GM18867 (cell line): Measurements from ENCODE around the gene PRICKLE1.

ENCODE experiments used
- ATAC-seq: cut with Tn5 transposase; IDR thresholded peaks from one replicate; pipeline ENCODE4 v1.9.1; 2021; ENCODE audit warnings: mild to moderate bottlenecking, moderate library complexity; ENCODE audit not compliant: unreplicated experiment

Gene PRICKLE1

DNA sequence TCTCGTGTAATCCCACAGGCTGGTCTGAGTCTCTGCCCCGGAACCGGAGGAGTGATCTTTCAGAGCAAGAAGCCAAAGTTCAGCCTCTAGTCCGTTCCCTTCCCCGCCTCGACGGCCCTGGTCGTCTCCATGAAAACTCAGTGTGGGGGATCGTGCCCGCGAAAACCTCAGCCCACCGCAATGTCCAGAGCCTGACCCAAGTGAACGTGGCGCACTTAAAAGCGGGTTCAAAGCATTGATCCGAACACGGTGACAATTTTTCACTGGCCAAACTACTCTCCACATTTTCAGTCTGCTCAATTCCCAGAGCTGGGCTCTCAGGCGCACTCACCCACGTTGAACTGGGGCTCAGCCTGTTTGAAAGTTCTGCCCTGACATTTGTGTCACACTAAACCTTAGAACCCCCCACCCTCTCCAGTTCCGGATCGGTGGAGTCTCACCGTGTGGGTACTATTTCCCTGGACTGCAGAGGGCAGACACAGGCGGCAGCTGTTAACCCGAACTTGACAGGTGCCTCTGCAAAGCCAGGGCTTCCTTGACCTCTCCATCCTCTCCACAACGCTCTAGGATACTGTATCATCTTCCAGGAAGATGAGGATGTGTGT is 886 bp upstream of the PRICKLE1 start:
- ATAC-seq, result peak; percentile 34

DNA sequence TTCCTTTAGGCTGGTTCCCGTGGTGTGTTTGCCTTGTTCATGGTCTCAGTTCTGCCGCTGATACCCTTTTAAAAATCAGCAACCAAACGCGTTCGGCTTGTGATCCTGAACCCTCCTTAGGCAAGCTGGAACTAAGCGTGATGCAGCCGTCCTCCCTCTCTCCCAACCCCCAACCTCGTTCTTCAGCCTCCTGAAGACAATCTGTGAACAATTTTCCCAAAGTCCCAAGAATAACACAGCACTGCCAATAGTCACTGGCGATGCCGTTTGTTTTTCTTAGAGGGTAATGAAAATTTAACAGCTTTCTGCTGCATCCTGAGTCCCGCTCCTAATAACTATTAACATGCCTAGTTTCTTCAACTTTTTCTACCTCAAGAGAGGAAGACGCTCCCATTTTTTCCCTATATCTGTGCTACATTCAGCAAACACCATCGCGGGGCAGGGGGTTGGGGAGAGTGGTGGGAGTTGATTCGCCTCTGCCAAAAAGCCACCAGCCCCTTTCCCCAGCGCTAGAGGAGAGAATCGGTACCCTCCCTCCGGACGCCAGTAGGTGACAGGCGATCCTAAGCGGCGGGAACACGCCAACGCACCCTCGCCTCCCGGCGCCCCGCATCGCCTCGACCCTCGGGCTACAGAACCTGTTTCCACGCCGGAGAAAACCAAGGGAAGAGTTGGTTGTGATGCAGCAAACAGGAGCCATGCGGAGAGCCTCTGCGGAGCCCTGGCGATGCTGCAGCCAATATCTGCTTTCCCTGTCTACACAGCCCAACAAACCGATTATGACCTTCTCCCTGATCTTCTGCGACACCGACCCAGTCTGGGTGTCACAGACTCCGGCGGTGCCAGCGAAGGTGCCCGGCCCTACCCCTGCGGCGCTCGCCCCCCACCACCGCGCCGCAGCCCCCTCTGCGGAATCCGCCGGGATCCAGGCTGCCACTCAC is 752 bp downstream of the PRICKLE1 start:
- peak; percentile 31 for ATAC-seq

DNA sequence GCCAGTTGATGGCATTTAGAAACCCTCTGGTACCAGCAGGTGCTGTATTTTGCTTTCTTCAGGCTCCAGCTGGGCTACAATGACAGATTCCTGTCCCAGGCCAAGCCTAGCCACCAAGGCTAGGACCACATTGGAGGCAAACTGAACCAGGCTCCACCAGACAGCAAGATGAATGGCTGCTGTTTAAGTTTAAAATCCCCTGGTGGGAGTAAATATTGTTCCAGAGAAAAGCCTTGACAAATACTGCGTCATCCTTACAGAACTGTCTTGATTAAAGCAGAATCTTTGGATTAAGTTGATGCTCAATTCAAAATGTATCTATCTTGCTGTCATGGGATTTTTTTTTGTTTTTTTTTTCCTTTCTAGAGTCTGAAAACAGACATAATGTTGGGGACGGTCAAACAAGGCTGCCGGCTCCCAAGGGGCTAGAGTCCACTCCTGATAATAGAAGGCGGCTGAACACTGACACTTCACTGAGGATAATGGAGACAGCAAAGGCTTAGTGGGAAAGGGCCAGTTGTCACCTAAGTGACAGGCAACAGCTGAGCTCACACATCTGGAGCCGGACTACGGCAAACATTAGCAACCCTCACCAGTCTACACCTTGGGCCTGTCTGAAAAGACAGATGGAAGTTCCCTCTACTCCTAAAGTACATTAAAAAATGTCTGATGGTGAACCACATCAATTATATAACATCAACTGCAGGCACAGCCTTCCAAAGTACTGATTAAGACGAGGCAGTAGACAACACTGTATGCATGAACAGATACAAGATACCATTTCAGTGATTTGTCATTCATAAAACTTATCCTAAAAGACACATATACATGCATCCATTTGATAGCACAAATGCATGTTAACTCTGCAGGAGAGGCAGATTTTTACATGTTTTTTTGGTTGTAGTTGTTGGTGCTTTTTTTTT is 1.7 kb downstream of the PRICKLE1 start:
- ATAC-seq, result no peak

DNA sequence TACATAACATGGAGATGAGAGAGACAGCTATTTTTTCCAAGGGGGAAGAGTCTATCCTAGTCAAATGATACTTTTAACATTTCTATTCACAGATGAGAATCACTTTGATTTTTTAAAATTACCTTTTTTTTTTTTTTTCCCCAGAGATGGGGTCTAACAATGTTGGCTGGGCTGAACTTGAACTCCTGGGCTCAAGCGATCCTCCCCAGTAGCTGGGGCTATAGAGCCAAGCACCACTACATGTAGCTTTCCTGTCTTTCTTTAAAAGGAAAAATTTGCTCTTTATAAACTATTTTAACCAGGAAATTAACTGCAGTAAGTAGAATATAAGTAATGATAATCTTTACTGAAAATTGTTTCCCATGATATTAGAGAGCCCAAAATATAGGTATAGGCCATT is 3.3 kb downstream of the PRICKLE1 start:
- no peak for ATAC-seq

DNA sequence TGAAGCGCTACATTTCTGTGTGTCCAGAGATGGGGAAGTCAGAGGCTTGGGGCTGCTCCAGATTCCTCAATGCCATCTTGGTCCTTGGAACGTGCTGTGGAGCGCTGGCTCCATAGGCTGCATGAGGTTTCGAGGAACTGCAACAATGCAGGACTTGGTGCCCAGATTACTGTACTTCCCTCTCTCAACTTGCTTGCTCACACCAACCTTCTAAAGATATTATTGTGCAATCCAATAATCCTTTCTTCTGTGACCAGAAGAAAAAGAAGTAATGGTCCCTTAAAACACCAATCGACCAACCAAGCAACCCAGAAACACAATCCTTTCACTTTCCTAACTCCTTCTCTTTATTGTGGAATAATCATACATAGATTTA is 3.7 kb downstream of the PRICKLE1 start:
- no peak for ATAC-seq

DNA sequence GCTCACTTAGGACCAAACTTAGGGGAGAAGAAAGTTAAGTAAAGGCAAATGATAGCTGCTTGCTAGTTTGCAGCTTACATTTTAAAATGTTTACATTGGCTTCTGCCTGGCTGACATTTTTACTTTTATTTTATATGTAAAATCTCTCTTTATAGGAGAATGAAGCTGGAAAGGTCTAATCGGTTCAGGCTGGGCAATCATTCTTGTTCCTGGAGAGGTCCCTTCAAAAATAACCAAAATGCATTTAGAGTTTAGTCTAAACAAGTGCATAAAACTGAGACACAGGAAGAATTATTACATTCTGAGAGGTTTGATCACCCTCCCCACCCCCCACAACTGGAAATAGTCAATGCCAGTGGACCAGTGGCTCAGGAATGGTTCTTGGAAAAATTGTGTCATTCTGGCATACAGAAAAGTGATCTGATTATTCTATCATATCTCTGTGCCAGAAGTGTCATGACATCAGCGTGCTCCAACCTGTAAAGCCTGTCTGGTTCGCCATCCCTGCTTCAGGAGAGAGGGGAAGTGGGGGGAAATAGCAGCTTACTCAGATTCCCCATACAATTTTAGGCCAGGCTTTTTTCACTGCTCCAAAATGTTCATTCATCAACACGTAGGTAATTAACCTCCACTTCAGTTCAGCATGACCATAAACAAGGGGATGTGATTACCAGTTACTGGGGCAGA is 4.2 kb downstream of the PRICKLE1 start:
- no peak for ATAC-seq

DNA sequence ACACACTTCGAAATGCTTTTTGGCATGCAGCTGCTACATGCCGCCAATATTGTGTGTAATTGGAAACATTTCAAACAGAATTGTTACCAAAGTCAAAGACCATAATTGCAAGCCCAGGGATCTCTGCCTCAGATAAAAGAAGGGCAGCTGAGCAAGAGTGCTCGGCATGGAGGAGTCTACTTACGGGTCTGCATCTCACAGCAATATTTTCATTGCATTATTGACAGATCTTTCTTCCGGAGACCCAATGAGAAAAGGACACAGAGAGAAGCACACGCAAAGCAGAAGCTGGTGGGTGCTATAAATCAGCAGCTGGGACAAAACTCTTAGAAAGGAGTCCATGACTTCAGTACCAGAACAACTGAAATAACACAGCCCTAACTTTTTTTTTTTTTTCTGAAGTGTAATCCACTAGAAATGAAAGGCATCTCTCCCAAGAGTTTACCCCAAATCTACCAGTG is 4.9 kb downstream of the PRICKLE1 start:
- ATAC-seq, result no peak

DNA sequence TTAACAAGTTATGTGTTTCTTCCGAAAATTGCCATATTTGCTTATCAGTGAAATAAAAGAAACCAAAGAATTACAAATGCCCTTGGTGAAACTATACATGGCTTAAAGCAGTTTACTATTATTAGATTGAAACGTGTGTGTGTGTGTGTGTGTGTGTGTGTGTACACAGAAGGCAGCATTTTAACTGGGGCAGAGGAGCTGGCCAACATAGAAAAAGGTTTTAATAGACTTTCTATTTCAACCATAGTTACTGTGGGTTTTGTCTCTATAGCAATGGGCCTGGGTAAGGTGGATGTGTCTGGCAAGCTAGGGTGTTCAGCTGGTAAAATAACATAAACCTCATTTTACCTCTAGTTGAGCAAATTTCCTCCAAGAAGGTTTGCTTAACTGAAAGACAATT is 6.5 kb downstream of the PRICKLE1 start:
- no peak for ATAC-seq

DNA sequence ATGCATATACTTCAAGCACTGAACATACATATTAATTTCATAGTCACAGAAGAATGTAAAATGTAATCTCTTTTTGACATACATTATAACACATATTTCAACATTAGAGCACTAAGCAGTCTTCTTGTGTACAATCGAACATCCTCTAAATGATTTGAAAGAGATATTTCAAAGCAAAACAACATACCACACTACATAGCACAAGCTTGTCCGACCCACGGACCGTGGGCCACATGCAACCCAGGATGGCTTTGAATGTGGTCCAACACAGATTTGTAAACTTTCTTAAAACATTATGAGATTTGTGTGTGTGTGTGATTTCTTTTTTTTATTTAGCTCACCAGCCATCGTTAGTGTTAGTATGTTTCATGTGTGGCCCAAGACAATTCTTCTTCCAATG is 7.0 kb downstream of the PRICKLE1 start:
- ATAC-seq, result no peak

DNA sequence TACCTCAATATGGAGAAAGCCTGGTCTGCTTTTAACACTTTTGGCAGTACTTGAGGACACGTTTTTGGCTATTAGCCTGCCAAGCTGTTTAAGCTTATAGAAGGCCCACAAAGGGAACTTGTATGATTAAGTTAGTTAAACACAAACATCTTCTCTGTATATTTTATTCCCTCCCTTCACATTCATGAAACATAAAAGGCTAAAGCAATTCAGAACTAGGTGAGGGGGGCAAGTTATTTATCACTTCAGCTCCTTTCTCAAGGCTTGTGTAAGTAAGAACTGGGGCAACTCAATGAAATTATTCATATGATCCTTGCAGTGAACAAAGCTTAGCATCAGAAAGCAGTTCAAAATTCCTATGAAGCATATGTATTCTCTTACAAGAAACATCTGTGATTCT is 7.5 kb downstream of the PRICKLE1 start:
- no peak for ATAC-seq

DNA sequence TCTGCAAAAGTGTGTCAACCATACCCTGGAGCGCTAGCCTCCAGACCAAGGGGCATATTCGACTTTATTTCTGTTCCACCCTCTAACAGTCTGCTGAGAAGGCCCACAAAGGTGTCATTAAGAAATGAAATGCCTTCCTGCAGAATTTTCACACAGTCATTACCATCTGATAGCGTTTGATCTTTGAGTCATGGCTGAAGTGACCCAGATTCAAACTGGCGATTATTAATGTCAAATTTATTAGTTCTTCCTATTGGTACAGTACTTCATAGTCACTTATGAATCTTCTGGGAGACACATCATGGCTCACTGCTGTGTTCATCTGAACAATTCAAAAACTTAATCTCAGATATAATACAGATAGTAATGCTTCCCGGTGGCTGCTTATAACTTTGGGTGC is 13.2 kb downstream of the PRICKLE1 start:
- no peak for ATAC-seq

DNA sequence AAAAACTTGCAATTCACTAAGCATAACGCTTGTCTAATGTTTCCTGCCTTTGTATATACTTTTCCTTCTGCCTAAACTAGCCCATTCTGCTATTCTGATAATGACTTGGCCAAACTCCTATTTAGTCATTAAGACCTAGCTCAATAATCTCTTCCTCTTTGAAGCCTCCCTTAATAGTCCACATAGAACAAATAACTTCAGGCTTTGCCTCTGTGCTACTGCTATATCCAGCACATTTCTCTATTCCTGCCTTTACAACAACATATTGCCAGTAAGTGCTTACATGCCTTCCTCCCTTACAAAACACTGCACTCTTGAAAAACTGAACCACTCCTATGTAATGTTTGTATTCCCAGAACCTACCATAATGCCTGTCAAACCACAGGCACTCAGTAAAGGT is 13.8 kb downstream of the PRICKLE1 start:
- ATAC-seq, result no peak

DNA sequence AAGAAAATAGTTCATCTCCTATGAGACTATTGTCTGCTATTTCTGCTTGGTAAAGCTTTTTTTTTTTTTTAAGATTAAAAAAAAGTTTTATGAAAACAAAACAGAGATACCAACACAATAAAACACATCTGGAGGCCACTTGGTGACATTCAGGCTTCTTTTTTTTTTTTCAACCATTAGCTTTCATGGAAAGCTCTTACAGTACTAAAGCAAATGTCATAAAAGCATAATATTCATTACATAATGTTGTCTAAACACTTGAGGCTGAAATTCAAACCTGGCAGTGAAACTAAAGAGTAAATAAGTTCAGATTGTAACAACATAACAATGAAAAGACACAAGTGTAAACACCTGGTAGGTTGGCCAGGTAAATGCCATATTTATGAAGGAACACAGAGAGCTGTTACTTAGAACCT is 14.7 kb downstream of the PRICKLE1 start:
- ATAC-seq, result no peak

DNA sequence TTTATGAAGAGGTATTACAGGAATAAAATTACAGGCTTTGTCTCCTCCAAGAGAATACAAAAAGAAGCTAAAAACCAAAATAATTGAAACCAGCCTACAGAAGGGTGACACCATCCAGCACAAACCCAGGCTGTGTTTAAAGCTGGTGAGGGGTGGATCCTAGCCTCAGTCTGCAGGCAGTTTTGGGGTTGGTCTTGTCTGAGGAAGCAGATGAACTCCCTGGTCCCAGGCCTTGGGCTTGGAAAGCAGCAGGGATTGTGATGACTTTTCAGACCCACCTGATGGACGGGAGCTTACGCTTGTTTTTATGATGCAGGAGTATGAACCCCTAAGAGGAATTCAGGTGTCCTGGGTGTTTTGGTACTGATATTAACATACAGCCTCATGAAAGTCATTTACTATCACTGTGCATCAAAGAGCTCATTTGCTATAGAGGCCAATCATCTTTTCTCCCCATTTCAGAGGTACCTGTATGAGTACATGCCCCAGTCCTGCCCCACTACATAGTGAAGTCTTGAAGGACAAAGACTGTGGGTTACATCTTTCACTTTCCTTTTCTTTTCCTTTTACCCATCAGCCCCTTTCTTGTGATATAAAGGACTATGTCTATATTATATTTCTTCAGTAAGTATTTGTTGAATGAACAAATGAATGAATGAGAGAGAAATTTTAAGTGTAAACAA is 18.1 kb downstream of the PRICKLE1 start:
- ATAC-seq, result no peak

DNA sequence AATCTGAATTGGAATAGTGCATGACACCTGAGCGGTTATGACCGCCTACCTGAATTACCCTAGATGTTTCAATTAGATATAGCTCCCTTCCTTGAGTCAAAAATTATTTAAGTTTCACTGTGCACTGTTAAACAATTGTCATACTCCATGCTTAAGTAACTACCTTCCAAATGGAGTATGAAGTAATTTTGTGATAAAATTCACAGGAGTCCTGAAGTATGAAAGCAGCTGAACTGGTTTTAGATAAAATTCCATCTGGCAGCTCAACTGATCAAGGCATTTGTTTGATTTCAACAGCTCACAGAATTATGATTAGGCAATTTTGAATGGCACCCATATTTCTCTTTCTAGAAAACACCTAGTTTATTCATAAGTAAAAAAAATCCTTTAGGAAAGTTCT is 19.5 kb downstream of the PRICKLE1 start:
- no peak for ATAC-seq

DNA sequence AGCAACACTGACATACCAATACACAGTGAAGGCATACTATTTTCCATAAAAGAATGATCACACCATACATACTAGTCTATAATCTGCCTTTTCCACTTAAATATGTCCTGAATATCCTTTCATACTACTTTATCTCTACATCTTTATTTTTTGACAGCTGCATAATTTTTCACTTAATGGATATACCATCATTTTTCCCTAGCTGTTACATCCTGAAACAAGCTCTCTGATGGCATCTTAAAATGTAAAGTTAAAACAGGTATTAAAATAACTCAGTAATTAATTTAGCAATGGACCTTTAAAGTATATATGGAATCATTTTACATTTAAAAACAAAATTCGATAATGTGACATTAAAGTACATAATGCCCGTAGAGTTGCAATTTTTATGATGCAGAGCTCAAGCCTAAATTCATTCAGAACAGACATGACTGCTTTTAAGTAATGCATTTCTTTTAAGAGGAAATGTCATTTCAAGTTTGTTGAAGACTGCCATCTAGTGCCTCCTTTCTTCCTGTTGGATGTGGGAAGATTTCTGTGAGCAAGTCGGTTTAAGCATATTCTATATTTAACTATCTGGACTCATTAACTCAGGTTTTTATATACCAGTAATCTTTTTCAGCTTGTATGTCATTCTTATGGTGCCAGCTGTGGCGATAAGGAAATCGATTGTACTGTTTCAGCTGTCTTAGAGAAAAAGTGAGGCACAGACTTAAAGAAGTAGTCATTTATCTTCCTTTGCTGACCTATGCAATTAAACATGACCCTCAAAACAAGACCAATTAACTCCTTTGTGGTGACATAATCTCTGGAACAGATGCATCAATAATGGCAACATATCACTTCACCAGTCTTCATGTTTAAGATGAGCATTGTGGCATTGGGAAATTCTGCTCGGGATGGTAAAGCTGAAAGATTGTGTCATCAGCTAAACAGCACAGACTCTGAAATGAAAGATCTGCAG is 20.3 kb downstream of the PRICKLE1 start:
- peak; percentile 84 for ATAC-seq

DNA sequence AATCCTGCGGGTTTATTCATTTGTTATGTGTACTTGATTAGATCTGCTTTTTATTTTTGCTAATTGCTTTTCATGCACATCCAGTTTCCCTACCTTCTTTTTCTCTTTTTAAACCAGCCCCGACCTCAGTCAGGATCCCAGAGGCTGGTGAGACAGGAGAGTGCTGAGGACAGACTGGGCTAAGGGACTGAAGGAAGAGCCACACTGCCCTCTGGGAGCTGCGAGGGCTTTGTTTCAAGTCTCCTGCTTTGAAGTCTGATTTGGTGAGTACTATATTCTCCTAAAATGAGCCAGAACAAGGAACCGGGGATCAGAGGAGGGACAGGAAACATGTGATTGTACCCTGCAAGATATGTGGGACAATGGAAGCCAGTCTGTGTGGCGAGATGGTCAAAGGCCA is 23.9 kb downstream of the PRICKLE1 start:
- ATAC-seq, result no peak

DNA sequence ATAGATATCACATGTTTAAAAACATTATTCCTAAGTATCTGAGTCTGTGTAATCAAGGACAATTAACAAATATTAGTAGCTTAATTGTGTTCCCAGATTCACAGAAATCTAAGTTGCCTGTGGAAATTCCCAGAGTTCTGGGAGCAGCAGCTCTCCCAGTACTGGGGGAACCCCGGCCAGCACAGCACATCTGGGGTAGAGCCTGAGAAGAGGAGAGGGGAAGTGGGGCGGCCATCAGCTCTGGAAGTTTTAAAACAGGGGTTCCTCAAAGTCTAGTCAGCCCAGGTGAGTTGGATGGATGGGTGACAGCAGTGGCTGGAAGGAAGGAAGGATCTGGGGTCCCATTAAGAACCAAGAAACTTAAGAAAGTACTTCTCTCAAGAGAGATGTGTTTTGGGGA is 24.6 kb downstream of the PRICKLE1 start:
- no peak for ATAC-seq

DNA sequence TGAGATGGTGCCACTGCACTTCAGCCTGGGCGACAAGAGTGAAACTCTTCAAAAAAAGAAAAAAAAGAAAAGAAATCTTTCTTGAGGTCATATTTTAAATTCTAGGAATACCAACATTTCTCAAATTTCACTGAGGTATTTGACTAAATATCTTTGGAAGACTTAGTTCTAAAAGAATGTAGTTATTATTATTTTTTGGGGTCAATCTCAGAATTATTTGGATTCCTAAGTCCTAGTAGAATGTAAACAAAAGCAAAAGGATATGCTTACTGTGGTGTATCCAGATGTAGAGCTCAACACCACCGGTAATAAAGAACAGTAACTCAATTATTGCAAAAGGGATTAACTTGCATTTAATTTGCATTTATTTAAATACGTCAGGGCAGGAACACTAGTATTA is 25.0 kb downstream of the PRICKLE1 start:
- ATAC-seq, result no peak
